ENCODE measurements around the gene FOXP2.

Gene FOXP2

GRCh38 chr7:114644455-114644854 is 229.8 kb downstream of the FOXP2 start:
- TF ChIP-seq, protein P1, sequence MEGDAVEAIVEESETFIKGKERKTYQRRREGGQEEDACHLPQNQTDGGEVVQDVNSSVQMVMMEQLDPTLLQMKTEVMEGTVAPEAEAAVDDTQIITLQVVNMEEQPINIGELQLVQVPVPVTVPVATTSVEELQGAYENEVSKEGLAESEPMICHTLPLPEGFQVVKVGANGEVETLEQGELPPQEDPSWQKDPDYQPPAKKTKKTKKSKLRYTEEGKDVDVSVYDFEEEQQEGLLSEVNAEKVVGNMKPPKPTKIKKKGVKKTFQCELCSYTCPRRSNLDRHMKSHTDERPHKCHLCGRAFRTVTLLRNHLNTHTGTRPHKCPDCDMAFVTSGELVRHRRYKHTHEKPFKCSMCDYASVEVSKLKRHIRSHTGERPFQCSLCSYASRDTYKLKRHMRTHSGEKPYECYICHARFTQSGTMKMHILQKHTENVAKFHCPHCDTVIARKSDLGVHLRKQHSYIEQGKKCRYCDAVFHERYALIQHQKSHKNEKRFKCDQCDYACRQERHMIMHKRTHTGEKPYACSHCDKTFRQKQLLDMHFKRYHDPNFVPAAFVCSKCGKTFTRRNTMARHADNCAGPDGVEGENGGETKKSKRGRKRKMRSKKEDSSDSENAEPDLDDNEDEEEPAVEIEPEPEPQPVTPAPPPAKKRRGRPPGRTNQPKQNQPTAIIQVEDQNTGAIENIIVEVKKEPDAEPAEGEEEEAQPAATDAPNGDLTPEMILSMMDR (IDR thresholded peaks at IDR 0.05; ENCODE audit: insufficient read depth, low read depth, low read length, missing control alignments) = no peak
- H3K4me3 ChIP-seq (ENCODE audit: low read length) = no peak overlapping the region
- no peak for DNase-seq (ENCODE audit: low read depth)

DNA sequence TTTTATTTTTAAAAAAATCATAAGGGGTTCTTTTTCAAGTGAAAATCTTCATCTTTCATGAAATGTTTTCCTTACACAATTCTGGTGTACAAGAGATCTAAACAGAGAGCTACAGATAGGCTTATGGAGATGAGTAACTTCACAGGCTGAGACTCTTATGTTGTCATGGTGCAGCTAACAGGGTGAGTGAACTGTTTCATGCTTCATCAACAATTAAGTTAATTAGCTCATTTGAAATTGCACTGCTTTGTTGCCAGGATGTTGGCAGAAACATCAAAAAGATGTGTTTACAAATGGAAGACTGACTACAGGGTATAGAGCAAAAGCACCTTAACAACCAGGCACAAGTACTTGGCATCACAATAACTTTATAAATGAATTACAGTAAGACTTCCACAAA is 230.8 kb downstream of the FOXP2 start:
- TF ChIP-seq, protein P1 (IDR thresholded peaks at IDR 0.05; ENCODE audit: insufficient read depth, low read depth, low read length, missing control alignments) = no peak
- H3K4me3 ChIP-seq (ENCODE audit: low read length) = no peak overlapping the region
- no peak for DNase-seq (ENCODE audit: low read depth)

DNA sequence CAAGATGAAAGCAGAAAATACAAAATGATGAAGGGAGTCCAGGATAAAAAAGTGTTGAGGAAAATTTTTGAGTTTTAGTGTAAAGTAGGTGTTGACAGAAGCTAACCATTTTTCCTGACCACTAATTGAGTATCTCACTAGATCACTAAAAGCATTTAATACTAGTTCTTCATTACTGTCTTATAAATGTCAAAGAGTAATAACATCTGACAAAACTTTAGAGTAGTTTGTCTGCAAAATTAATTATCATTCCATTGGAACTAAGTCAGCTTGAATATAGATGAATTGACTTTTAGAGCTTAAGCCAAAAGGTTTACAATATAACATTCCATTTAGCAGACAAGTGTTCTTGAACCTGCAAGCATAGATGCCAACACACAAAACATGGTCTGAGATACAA is 232.9 kb downstream of the FOXP2 start:
- no peak overlapping the region for H3K4me3 ChIP-seq (ENCODE audit: low read length)
- TF ChIP-seq, protein P1 (IDR thresholded peaks at IDR 0.05; ENCODE audit: insufficient read depth, low read depth, low read length, missing control alignments) = no peak
- no peak for DNase-seq (ENCODE audit: low read depth)

DNA sequence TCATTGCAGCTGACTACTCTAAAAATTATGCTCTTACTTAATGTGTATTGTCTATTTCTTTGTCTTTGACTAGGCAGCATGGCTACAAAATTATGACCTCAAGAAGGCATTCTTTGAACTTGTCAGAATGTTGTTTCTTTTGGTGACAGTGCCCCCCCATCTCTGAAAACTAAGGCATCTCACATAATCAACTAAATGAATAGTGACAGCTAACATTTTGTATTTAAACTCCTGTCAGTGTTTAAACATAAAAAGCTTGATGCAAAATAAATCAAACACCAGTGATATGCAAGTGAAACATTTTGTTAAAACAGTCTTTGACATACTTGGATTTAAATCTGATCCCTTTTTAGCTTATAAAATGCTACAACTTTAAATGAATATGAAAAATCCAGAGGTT is 233.5 kb downstream of the FOXP2 start:
- TF ChIP-seq, protein P1 (IDR thresholded peaks at IDR 0.05; ENCODE audit: insufficient read depth, low read depth, low read length, missing control alignments) = no peak
- DNase-seq (ENCODE audit: low read depth) = no peak
- no peak overlapping the region for H3K4me3 ChIP-seq (ENCODE audit: low read length)

GRCh38 chr7:114648680-114649079 is 234.1 kb downstream of the FOXP2 start:
- TF ChIP-seq, protein P1 (IDR thresholded peaks at IDR 0.05; ENCODE audit: insufficient read depth, low read depth, low read length, missing control alignments) = no peak
- no peak for DNase-seq (ENCODE audit: low read depth)
- H3K4me3 ChIP-seq (ENCODE audit: low read length) = no peak overlapping the region

DNA sequence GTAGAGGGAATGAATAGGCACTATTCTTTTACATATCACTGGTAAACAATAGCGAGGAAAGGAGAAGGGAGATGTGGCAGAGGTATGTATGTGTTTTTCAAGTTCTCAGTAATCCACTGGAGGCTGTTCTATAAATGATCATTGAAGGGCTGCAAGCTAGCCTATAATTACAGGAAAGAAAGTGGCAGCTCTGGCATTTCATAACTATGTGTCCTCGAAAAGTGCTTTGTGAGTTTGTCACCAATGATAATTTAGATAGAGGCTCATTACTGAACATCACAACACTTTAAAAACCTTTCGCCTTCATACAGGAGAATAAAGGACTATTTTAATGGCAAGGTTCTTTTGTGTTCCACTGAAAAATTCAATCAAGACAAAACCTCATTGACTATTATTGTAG is 235.1 kb downstream of the FOXP2 start:
- no peak for DNase-seq (ENCODE audit: low read depth)
- TF ChIP-seq, protein P1 (IDR thresholded peaks at IDR 0.05; ENCODE audit: insufficient read depth, low read depth, low read length, missing control alignments) = no peak
- H3K4me3 ChIP-seq (ENCODE audit: low read length) = no peak overlapping the region

DNA sequence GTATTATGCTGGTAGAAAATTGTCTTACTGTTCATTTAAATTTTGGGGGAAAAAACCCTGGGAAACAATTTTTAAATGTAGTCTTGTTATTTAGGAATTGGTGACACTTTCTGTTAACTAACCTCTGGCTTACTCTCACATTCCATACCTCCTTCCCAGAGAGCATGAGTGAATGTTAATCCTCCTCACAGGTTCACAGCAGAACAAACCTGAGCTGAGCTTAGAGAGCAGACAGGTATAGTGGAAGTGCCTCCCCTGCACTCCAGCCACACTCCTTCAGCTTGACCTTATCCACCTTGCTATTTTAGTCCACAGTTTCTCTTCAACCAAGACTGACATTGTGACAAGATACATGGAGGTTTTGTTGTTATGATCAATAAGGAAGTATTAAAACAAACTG is 235.9 kb downstream of the FOXP2 start:
- DNase-seq (ENCODE audit: low read depth) = no peak
- TF ChIP-seq, protein P1 (IDR thresholded peaks at IDR 0.05; ENCODE audit: insufficient read depth, low read depth, low read length, missing control alignments) = no peak
- H3K4me3 ChIP-seq (ENCODE audit: low read length) = no peak overlapping the region
